HG03066 (cell line): ENCODE measurements around the gene C1QTNF7.
A peak's percentile ranks its signal among the peaks of the same experiment; 100 is the strongest.

Source experiments
- ATAC-seq: cut with Tn5 transposase; IDR thresholded peaks from one replicate; pipeline ENCODE4 v1.9.1; 2021; ENCODE audit warnings: low read depth; ENCODE audit not compliant: unreplicated experiment

Gene C1QTNF7

GRCh38 chr4:15451866-15452765, 24.3 kb downstream of the C1QTNF7 start:
- ATAC-seq = no peak

GRCh38 chr4:15455290-15455689, 27.5 kb downstream of the C1QTNF7 start:
- no peak for ATAC-seq

- ATAC-seq = peak; percentile 95
These were observed 29.8 kb downstream of the C1QTNF7 start for GRCh38 chr4:15457406-15458201.

- ATAC-seq = no peak
These were observed 30.8 kb downstream of the C1QTNF7 start for GRCh38 chr4:15458616-15459015.

- ATAC-seq = no peak
These were observed 31.9 kb downstream of the C1QTNF7 start for GRCh38 chr4:15459706-15460105.

GRCh38 chr4:15466596-15466995, 38.8 kb downstream of the C1QTNF7 start:
- no peak for ATAC-seq

- ATAC-seq = no peak
These were observed 41.7 kb downstream of the C1QTNF7 start, which contains the start of gene CC2D2A for GRCh38 chr4:15469402-15470127. CC2D2A (plus strand) TSS chr4:15469882; CDS start chr4:15475933, 6,051 bp downstream.

GRCh38 chr4:15470128-15470475, 42.3 kb downstream of the C1QTNF7 start:
- no peak for ATAC-seq

GRCh38 chr4:15476396-15476795, 48.6 kb downstream of the C1QTNF7 start:
- no peak for ATAC-seq

- no peak for ATAC-seq
These were observed 50.9 kb downstream of the C1QTNF7 start for GRCh38 chr4:15478724-15479088.

- no peak for ATAC-seq
These were observed 51.5 kb downstream of the C1QTNF7 start for GRCh38 chr4:15479089-15479912.

GRCh38 chr4:15479913-15480185, 52.0 kb downstream of the C1QTNF7 start:
- ATAC-seq = no peak

GRCh38 chr4:15481961-15482745, 54.3 kb downstream of the C1QTNF7 start:
- no peak for ATAC-seq

- ATAC-seq = no peak
These were observed 55.0 kb downstream of the C1QTNF7 start for GRCh38 chr4:15482842-15483241.

- no peak for ATAC-seq
These were observed 60.3 kb downstream of the C1QTNF7 start for GRCh38 chr4:15488136-15488535.

GRCh38 chr4:15488658-15489470, 61.0 kb downstream of the C1QTNF7 start:
- no peak for ATAC-seq

- ATAC-seq = no peak
These were observed 61.7 kb downstream of the C1QTNF7 start for GRCh38 chr4:15489551-15489950.

GRCh38 chr4:15493411-15493810, 65.6 kb downstream of the C1QTNF7 start:
- no peak for ATAC-seq

- ATAC-seq = no peak
These were observed 67.8 kb downstream of the C1QTNF7 start for GRCh38 chr4:15495621-15496020.
